K562 (cell line): ENCODE data around the gene KPTN. TPM values are rescaled to one million over a fixed set of nuclear protein-coding genes. Genes with fewer than 3 reads are reported as not detected.

ENCODE experiments used
- ADNP ChIP-seq: fragments of 200-800 bp; sonication (Bioruptor generic); IDR thresholded peaks from 2 replicates; pipeline ENCODE4 v1.6.1; 2016; ENCODE audit warnings: missing genetic modification characterization, missing compliant biosample characterization
- BRD9 ChIP-seq: fragments of 450-650 bp; IDR thresholded peaks from 2 replicates; pipeline ENCODE4 v1.6.1; 2018; ENCODE audit warnings: low read depth; ENCODE audit not compliant: partially characterized antibody
- E2F3 ChIP-seq: fragments of 250-450 bp; sonication (Bioruptor Pico); IDR thresholded peaks from 2 replicates; pipeline ENCODE4 v1.4.0; 2020; ENCODE audit warnings: mild to moderate bottlenecking
- GABPB2 ChIP-seq: fragments of 250-450 bp; sonication (Bioruptor Pico); conservative IDR thresholded peaks from 2 replicates; pipeline ENCODE4 v1.5.1; 2021; ENCODE audit warnings: mild to moderate bottlenecking
- HMG20A ChIP-seq: fragments of 450-650 bp; formaldehyde crosslinking; conservative IDR thresholded peaks from 2 replicates; pipeline ENCODE4 v1.4.0; 2020; ENCODE audit warnings: mild to moderate bottlenecking, mixed read lengths
- MED1 ChIP-seq: sonication (generic); formaldehyde crosslinking; IDR thresholded peaks from 2 replicates; pipeline ENCODE4 v1.8.1; 2023; ENCODE audit warnings: missing genetic modification reagents, borderline replicate concordance
- MXI1 ChIP-seq: IDR thresholded peaks from 2 replicates; pipeline ENCODE4 v1.6.1; 2011; ENCODE audit warnings: low read depth, mild to moderate bottlenecking, improper control_type of control experiment, low read length
- NFATC3 ChIP-seq: fragments of 450-650 bp; IDR thresholded peaks from 2 replicates; pipeline ENCODE4 v1.6.1; 2017; ENCODE audit warnings: mild to moderate bottlenecking
- NRF1 ChIP-seq, 2 experiments: fragments of 450-650 bp; IDR thresholded peaks in 1 of 2; conservative IDR thresholded peaks in 1 of 2; 2 replicates each; pipeline ENCODE4 v1.6.1; 2014; ENCODE audit warnings: mild to moderate bottlenecking in 2 of 2
- PCBP1 ChIP-seq: fragments of 200-400 bp; formaldehyde crosslinking; IDR thresholded peaks from 2 replicates; pipeline ENCODE4 v1.6.1; 2018; ENCODE audit warnings: mild to moderate bottlenecking, low read depth, low read length; ENCODE audit not compliant: poor library complexity, severe bottlenecking
- PCBP2 ChIP-seq: fragments of 200-400 bp; formaldehyde crosslinking; IDR thresholded peaks from 2 replicates; pipeline ENCODE4 v1.6.1; 2018; ENCODE audit warnings: low read length, low read depth, mild to moderate bottlenecking, moderate library complexity; ENCODE audit not compliant: poor library complexity, severe bottlenecking
- PHTF2 ChIP-seq: fragments of 250-450 bp; sonication (Bioruptor Pico); IDR thresholded peaks from 2 replicates; pipeline ENCODE4 v1.5.0; 2021; ENCODE audit warnings: mild to moderate bottlenecking
- POLR2AphosphoS2 ChIP-seq: IDR thresholded peaks from 2 replicates; pipeline ENCODE4 v1.6.1; 2012; ENCODE audit warnings: low read length, improper control_type of control experiment
- SAFB2 ChIP-seq: fragments of 200-400 bp; formaldehyde crosslinking; IDR thresholded peaks from 2 replicates; pipeline ENCODE4 v1.6.1; 2018; ENCODE audit warnings: borderline replicate concordance, low read length, low read depth, moderate library complexity; ENCODE audit not compliant: severe bottlenecking
- SMARCE1 ChIP-seq: fragments of 450-650 bp; IDR thresholded peaks from 2 replicates; pipeline ENCODE4 v1.7.1; 2016; ENCODE audit warnings: mild to moderate bottlenecking
- SP1 ChIP-seq: sonication (generic); formaldehyde crosslinking; IDR thresholded peaks from 2 replicates; pipeline ENCODE4 v1.8.1; 2022; ENCODE audit warnings: mild to moderate bottlenecking, missing genetic modification reagents
- XRCC3 ChIP-seq: fragments of 450-650 bp; IDR thresholded peaks from 2 replicates; pipeline ENCODE4 v1.6.1; 2017; ENCODE audit warnings: mild to moderate bottlenecking, moderate library complexity
- ZNF146 ChIP-seq: IDR thresholded peaks from one replicate; pipeline ENCODE4 v1.6.1; 2018; ENCODE audit warnings: missing compliant biosample characterization; ENCODE audit not compliant: unreplicated experiment
- ZNF347 ChIP-seq: fragments of 450-650 bp; formaldehyde crosslinking; IDR thresholded peaks from 2 replicates; pipeline ENCODE4 v1.4.0; 2020; ENCODE audit warnings: low read depth, mild to moderate bottlenecking, moderate library complexity
- polyA plus RNA-seq, 8 experiments: library from polyadenylated mRNA; depleted of rRNA in 4 of 8; stranded (reverse) in 5 of 8; unstranded in 3 of 8; fragments of >200 nt; fragmentation: Nextera tagmentation in 2 of 8; fragmentation: Illumina TruSeq in 1 of 8; extraction: Ambion mirVana in 2 of 8; extraction: Trizol in 1 of 8; gene quantifications; 2 replicates each; pipeline versions ENCODE4 v1.2.1 to v1.2.3, GENCODE V29; 2011 to 2014; ENCODE audit warnings: inconsistent platforms in 1 of 8, missing spikeins in 1 of 8
- total RNA-seq, 7 experiments: library from RNA; depleted of rRNA in 6 of 7; stranded (reverse); fragments of >200 nt in 6 of 7; fragmentation: Illumina TruSeq in 2 of 7; extraction: Trizol in 2 of 7; gene quantifications; 2 replicates each; pipeline versions ENCODE4 v1.2.1 to v1.2.3, GENCODE V29; 2011 to 2021; ENCODE audit warnings: low replicate concordance in 1 of 7
- TF ChIP-seq, protein P1 (sequence below): sonication (generic); formaldehyde crosslinking; IDR thresholded peaks from 2 replicates; pipeline ENCODE4 v1.8.0; 2022; ENCODE audit warnings: mild to moderate bottlenecking, low read depth, missing genetic modification reagents
- TF ChIP-seq, protein P2 (sequence below): fragments of 450-650 bp; conservative IDR thresholded peaks from 2 replicates; pipeline ENCODE4 v1.6.1; 2016; ENCODE audit warnings: missing genetic modification characterization, low read depth, mild to moderate bottlenecking, control low read depth, missing compliant biosample characterization
- TF ChIP-seq, protein P3 (sequence below): fragments of 450-650 bp; IDR thresholded peaks from 2 replicates; pipeline ENCODE4 v1.6.1; 2018; ENCODE audit warnings: mild to moderate bottlenecking, low read depth; ENCODE audit not compliant: partially characterized antibody
- TF ChIP-seq, protein P4 (sequence below): fragments of 450-650 bp; formaldehyde crosslinking; IDR thresholded peaks from 2 replicates; pipeline ENCODE4 v1.4.0; 2020; ENCODE audit warnings: mild to moderate bottlenecking

Gene KPTN
- total and polyA plus RNA-seq, 9 of the 15 experiments (the other 6 are each of a cell fraction or from before 2014, with no cell fraction given): 0.56 to 18.2 (median 8.5) TPM

DNA sequence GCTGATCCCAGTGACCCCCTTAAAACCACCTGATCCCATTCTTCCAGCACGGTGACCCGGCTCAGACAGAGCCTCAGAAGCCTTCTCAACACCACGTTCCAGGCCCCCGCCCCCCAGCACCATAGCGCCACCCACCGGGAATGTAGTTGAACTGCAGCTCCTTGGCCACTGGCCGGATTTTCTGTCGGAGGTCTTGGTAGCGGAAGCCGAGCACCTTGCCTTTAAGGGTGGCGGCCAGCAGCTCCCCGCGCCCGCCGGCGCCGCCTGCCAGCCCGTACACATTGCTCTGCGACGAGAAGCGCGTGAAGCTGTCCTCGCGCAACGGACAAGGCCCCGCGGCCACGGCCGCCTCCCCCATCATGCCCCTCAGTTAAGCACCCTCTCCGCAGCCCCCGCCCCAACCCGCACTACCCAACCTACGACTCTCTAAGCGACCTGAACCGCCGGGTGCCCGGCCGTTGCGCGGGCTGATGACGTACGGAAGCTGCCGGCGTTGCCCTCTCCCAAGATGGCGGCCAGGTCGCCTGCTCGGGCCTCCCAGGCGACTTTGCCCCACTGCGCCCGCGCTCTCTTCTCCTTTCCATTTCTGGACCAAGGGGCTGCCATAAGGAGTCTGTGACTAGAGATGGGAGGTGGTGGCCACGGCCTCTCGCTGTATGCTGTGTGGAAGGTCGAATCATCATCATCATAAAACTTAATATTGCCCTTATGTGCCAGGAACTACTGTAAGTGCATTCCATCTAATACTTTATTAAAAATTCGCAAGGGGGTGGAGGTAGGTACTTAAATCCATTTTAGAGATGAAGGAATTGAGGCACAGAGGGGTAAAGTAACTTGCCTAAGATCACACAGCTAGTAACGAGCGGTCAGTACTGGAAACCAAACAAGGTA lies at the start of gene KPTN (continued):
- TF ChIP-seq, protein P1, sequence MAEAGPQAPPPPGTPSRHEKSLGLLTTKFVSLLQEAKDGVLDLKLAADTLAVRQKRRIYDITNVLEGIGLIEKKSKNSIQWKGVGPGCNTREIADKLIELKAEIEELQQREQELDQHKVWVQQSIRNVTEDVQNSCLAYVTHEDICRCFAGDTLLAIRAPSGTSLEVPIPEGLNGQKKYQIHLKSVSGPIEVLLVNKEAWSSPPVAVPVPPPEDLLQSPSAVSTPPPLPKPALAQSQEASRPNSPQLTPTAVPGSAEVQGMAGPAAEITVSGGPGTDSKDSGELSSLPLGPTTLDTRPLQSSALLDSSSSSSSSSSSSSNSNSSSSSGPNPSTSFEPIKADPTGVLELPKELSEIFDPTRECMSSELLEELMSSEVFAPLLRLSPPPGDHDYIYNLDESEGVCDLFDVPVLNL (CRISPR knock-in tag): 0 out of 2 replicates have a peak, but pooled peaks have one; percentile 6
- peak; percentile 98 for TF ChIP-seq SP1 (CRISPR knock-in tag)
- TF ChIP-seq NFATC3: no peak
- peak; percentile 56 for TF ChIP-seq BRD9
- TF ChIP-seq MED1: no peak
- TF ChIP-seq PCBP2: no peak
- TF ChIP-seq PCBP1: peak; percentile 29
- TF ChIP-seq GABPB2 (CRISPR knock-in tag): no peak
- TF ChIP-seq SAFB2: no peak
- no peak for TF ChIP-seq MXI1
- TF ChIP-seq XRCC3: no peak
- TF ChIP-seq, protein P2, sequence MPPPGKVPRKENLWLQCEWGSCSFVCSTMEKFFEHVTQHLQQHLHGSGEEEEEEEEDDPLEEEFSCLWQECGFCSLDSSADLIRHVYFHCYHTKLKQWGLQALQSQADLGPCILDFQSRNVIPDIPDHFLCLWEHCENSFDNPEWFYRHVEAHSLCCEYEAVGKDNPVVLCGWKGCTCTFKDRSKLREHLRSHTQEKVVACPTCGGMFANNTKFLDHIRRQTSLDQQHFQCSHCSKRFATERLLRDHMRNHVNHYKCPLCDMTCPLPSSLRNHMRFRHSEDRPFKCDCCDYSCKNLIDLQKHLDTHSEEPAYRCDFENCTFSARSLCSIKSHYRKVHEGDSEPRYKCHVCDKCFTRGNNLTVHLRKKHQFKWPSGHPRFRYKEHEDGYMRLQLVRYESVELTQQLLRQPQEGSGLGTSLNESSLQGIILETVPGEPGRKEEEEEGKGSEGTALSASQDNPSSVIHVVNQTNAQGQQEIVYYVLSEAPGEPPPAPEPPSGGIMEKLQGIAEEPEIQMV (tag): no peak
- TF ChIP-seq SMARCE1: no peak; the same call in 1 of the 2 replicates
- TF ChIP-seq E2F3: 0 out of 2 replicates have a peak, but pooled peaks have one; percentile 10
- TF ChIP-seq ADNP (tag): no peak; the same call in 1 of the 2 replicates
- no peak for TF ChIP-seq POLR2AphosphoS2
- TF ChIP-seq HMG20A (CRISPR knock-in tag): no peak
- TF ChIP-seq ZNF146 (CRISPR knock-in tag): no peak
- no peak for TF ChIP-seq PHTF2 (CRISPR knock-in tag)
- TF ChIP-seq, protein P3, sequence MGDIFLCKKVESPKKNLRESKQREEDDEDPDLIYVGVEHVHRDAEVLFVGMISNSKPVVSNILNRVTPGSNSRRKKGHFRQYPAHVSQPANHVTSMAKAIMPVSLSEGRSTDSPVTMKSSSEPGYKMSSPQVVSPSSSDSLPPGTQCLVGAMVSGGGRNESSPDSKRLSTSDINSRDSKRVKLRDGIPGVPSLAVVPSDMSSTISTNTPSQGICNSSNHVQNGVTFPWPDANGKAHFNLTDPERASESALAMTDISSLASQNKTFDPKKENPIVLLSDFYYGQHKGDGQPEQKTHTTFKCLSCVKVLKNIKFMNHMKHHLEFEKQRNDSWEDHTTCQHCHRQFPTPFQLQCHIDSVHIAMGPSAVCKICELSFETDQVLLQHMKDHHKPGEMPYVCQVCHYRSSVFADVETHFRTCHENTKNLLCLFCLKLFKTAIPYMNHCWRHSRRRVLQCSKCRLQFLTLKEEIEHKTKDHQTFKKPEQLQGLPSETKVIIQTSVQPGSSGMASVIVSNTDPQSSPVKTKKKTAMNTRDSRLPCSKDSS: no peak
- TF ChIP-seq ZNF347 (CRISPR knock-in tag): no peak
- TF ChIP-seq NRF1 (conservative IDR thresholded peaks at IDR 0.05 in 1 of 2, IDR thresholded peaks at IDR 0.05 in 1 of 2): peak; percentile 76 to 82
- TF ChIP-seq, protein P4, sequence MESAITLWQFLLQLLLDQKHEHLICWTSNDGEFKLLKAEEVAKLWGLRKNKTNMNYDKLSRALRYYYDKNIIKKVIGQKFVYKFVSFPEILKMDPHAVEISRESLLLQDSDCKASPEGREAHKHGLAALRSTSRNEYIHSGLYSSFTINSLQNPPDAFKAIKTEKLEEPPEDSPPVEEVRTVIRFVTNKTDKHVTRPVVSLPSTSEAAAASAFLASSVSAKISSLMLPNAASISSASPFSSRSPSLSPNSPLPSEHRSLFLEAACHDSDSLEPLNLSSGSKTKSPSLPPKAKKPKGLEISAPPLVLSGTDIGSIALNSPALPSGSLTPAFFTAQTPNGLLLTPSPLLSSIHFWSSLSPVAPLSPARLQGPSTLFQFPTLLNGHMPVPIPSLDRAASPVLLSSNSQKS (CRISPR knock-in tag): no peak
